Stomach (tissue), 9 donors: Measurements from ENCODE around the gene VKORC1L1. TPM values are rescaled to one million over a fixed set of nuclear protein-coding genes. Genes with fewer than 3 reads are reported as not detected.

Experiments used
- DNase-seq, 2 donors: peaks; one replicate each; pipeline versions ENCODE4 v3.0.0 to v3.0.0-alpha.2; 2013 to 2019
- H3K27ac ChIP-seq, 5 donors: fragments of 200-600 bp in 4 of 5; sonication (generic) in 4 of 5; one replicate each; pipeline ENCODE4 v1.5.1; 2013 to 2019; ENCODE audit warnings: mild to moderate bottlenecking in 1 of 5, moderate library complexity in 1 of 5
- H3K27me3 ChIP-seq, 3 donors: fragments of 200-600 bp; sonication (generic); one replicate each; pipeline ENCODE4 v1.5.1; 2017 to 2019; ENCODE audit warnings: mixed run types in 1 of 3
- H3K36me3 ChIP-seq, 4 donors: fragments of 200-600 bp; sonication (generic); 1 replicate in 3 of 4; 2 replicates in 1 of 4; pipeline ENCODE4 v1.5.1; 2016 to 2019
- H3K4me1 ChIP-seq, 4 donors: fragments of 200-600 bp; sonication (generic); one replicate each; pipeline ENCODE4 v1.5.1; 2016 to 2019
- H3K4me3 ChIP-seq, 4 donors: fragments of 200-600 bp; sonication (generic) in 3 of 4; one replicate each; pipeline ENCODE4 v1.5.1; 2016 to 2019; ENCODE audit warnings: mild to moderate bottlenecking in 1 of 4
- H3K9me3 ChIP-seq, 4 donors: fragments of 200-600 bp; sonication (generic); one replicate each; pipeline ENCODE4 v1.5.1; 2016 to 2019
- CTCF ChIP-seq, 7 experiments: fragments of 450-650 bp in 4 of 7; fragments of 200-600 bp in 3 of 7; sonication (generic) in 3 of 7; IDR thresholded peaks; one replicate each; pipeline ENCODE4 v1.5.1; 2016 to 2019; ENCODE audit warnings: antibody characterized with exemption in 7 of 7, control low read depth in 2 of 7, mild to moderate bottlenecking in 1 of 7
- EP300 ChIP-seq: sonication (generic); formaldehyde crosslinking; IDR thresholded peaks from one replicate; pipeline ENCODE4 v1.6.1; 2017; ENCODE audit warnings: antibody characterized with exemption
- POLR2A ChIP-seq, 4 donors: fragments of 450-650 bp; IDR thresholded peaks; one replicate each; pipeline ENCODE4 v1.6.1; 2016; ENCODE audit warnings: antibody characterized with exemption in 4 of 4, control low read depth in 2 of 4, mild to moderate bottlenecking in 1 of 4, moderate library complexity in 1 of 4
- POLR2AphosphoS5 ChIP-seq, 3 donors: sonication (generic); formaldehyde crosslinking; IDR thresholded peaks; one replicate each; pipeline ENCODE4 v1.6.1; 2016; ENCODE audit warnings: antibody characterized with exemption in 3 of 3
- WGBS, 5 donors: extraction: QIAGEN DNeasy Blood & Tissue Kit in 3 of 5; methylation state at CpG; one replicate each; pipeline versions ENCODE4 v1.1.5 to v1.1.7; 2013 to 2018; 5-methylcytosine and 5-hydroxymethylcytosine counted together
- intact Hi-C: fragments of 100-400 bp; cut with DNase I; formaldehyde crosslinking; loops from one replicate; pipeline ENCODE4 v1.15.1; 2023; ENCODE audit warnings: low total_unique reads
- polyA plus RNA-seq, 3 donors: library from polyadenylated mRNA; stranded (reverse); fragments of 200-250 nt; gene quantifications; one replicate each; pipeline ENCODE4 v1.2.3, GENCODE V29; 2013
- total RNA-seq, 5 donors: library from RNA; depleted of rRNA; stranded (reverse); fragments of >200 nt; gene quantifications; one replicate each; pipeline versions ENCODE4 v1.1.0 to v1.2.3, GENCODE V29; 2014 to 2016
- donor health status: healthy with polysubstance abuse.
- donor health status: Bipolar disorder and iron deficiency.
- donor health status: healthy.

Gene VKORC1L1
- total and polyA plus RNA-seq, 8 donors: 1.8 to 31.6 (median 6.5) TPM

DNA sequence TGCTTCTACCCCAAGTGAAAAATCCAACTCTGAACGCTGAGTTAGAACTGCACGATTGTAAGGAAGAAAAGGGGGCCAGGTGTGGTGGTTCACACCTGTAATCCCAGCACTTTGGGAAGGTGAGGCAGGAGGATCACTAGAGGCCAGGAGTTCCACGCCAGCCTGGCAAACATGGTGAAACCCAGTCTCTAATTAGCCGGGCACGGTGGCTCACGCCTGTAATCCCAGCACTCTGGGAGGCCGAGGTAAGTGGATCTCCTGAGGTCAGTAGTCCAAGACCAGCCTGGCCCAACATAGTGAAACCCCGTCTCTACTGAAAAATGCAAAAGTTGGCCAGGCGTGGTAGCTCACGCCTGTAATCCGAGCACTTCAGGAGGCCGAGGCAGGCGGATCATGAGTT is 100.1 kb downstream of the VKORC1L1 start:
- Histone ChIP-seq H3K4me1 (no peaks in the 10 kb centered on the region), H3K4me3 (no peak overlapping the region), H3K36me3 (peaks cover 68 to 100% (median 100%) of the 10 kb centered on the region in 4 donors), H3K9me3 (no peaks in the 10 kb centered on the region), H3K27ac (no peak overlapping the region), H3K27me3 (no peaks in the 10 kb centered on the region)
- intact Hi-C loops: no loop called here
- DNase-seq: no peak
- WGBS, 5 donors: 94 to 97% (median 97%) methylated on average over 13 of the region's 13 CpGs
- no peak for TF ChIP-seq POLR2A (IDR thresholded peaks at IDR 0.05)

DNA sequence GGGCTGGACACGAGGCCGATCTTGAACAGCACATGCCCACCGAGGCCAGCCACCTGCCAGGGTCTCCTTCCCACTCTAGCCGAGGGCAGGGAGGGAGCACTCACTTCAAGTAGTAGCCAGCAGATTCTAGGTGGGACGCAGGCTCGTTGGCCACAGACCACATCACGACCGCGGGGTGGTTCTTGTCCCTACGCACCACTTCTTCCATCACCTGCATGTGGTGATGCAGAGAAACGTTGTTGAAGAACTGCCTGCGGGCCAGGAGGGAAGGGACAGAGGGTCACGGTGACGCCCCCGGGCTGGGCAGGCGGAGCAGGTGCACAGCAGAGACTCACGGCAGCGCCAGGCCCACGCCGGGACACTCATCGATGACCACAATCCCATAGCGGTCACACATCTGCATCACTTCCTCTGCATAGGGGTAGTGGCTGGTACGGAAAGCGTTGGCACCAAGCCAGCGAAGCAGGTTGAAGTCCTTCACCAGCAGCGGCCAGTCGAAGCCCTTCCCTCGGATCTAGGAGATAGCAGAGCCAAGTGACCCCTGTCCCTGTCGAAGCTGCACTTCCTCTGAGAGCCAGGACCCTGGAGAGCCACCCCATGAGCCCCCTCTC is 101.4 kb downstream of the VKORC1L1 start:
- peaks cover 58 to 100% (median 98%) of the 10 kb centered on the region in 4 donors for H3K36me3 ChIP-seq
- no peak for TF ChIP-seq POLR2A (IDR thresholded peaks at IDR 0.05)
- no peak for TF ChIP-seq EP300
- no peak for TF ChIP-seq CTCF (IDR thresholded peaks at IDR 0.05)
- TF ChIP-seq POLR2AphosphoS5 (IDR thresholded peaks at IDR 0.05): no peak
- peaks cover 0 to under 1% (median 0%) of the 10 kb centered on the region in 4 donors for H3K4me1 ChIP-seq
- intact Hi-C loops: no loop called here
- H3K27me3 ChIP-seq: no peaks in the 10 kb centered on the region
- no peak overlapping the region for H3K4me3 ChIP-seq
- DNase-seq: no peak
- WGBS, 5 donors: 87 to 91% (median 90%) methylated on average over 28 to 29 of the region's 29 CpGs
- H3K9me3 ChIP-seq: no peaks in the 10 kb centered on the region
- no peak overlapping the region for H3K27ac ChIP-seq

DNA sequence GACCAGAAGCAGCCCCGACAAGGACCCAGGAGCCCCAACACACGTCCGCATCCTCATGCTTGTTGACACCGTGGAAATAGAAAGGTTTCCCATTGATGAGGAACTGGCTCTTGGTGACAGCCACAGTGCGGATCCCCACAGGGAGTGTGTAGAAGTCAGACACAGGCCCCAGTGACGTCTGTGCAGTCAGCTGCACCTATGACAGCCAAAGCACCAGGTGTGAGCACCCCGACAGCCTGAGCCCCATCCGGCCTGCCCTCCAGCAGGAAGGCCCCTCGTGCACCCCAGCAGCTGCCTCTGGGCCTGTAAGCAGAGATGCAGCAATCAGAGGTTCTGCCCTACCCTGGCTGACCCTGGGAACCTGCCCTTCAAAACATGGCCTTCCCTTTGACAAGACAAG is 102.0 kb downstream of the VKORC1L1 start:
- 85 to 93% (median 93%) methylated on average over 7 to 9 of the region's 9 CpGs for WGBS, 5 donors

GRCh38 chr7:65975814-65976445 is 103.1 kb downstream of the VKORC1L1 start:
- Histone ChIP-seq H3K27ac (no peak overlapping the region), H3K36me3 (peaks cover 54 to 94% (median 93%) of the 10 kb centered on the region in 4 donors), H3K4me3 (no peak overlapping the region), H3K9me3 (no peaks in the 10 kb centered on the region), H3K4me1 (peaks cover 7 to 17% (median 14%) of the 10 kb centered on the region in 4 donors), H3K27me3 (no peaks in the 10 kb centered on the region)
- intact Hi-C loops: no loop called here
- TF ChIP-seq POLR2A (IDR thresholded peaks at IDR 0.05): no peak
- TF ChIP-seq CTCF (IDR thresholded peaks at IDR 0.05): no peak
- TF ChIP-seq POLR2AphosphoS5 (IDR thresholded peaks at IDR 0.05): no peak
- TF ChIP-seq EP300: no peak
- WGBS, 5 donors: 92 to 97% (median 95%) methylated on average over 11 of the region's 11 CpGs
- DNase-seq: no peak

More for the DNA sequence above, 102.0 kb downstream of the VKORC1L1 start:
- no peak for DNase-seq
- intact Hi-C loops: no loop called here
- no peak overlapping the region for H3K27ac ChIP-seq
- peaks cover 0 to 7% (median 3%) of the 10 kb centered on the region in 4 donors for H3K4me1 ChIP-seq
- no peaks in the 10 kb centered on the region for H3K27me3 ChIP-seq
- H3K4me3 ChIP-seq: no peak overlapping the region
- H3K36me3 ChIP-seq: peaks cover 58 to 100% (median 98%) of the 10 kb centered on the region in 4 donors
- TF ChIP-seq EP300 (no peak), POLR2A (IDR thresholded peaks at IDR 0.05) (no peak), CTCF (IDR thresholded peaks at IDR 0.05) (no peak), POLR2AphosphoS5 (IDR thresholded peaks at IDR 0.05) (no peak)
- no peaks in the 10 kb centered on the region for H3K9me3 ChIP-seq
